IMR-90 (cell line): ENCODE results near the gene LAMA3. TPM values are rescaled to one million over a fixed set of nuclear protein-coding genes. Genes with fewer than 3 reads are reported as not detected.

ENCODE experiments used
- ATAC-seq: fragments of 200-7000 bp; cut with Tn5 transposase; 2 replicates; pipeline ENCODE4 v1.9.1; 2020; ENCODE audit warnings: low read depth, mild to moderate bottlenecking, moderate library complexity
- BruUV-seq: library from RNA; stranded (reverse); fragments of 400-500 nt; replicated peaks from 2 replicates; lab custom pipeline; 2021; lab: Mats Ljungman, UMichigan
- CTCF ChIA-PET: fragments of 300-600 bp; formaldehyde crosslinking; extraction: SDS; loops from one replicate; lab custom pipeline; 2021; ENCODE audit warnings: antibody characterized with exemption; lab: Yijun Ruan, JAX
- POLR2A ChIA-PET: fragments of 300-600 bp; sonication (Branson Sonifier 250); formaldehyde crosslinking; loops from one replicate; lab custom pipeline; 2022; ENCODE audit warnings: antibody characterized with exemption; ENCODE audit not compliant: unreplicated experiment; lab: Charles Lee
- DNase-seq: peaks from one replicate; pipeline ENCODE4 v3.0.0; 2013
- H2AFZ ChIP-seq: replicated peaks from 2 replicates; pipeline ENCODE3; 2013; ENCODE audit warnings: low read length, mild to moderate bottlenecking; ENCODE audit not compliant: poor library complexity
- H2AK5ac ChIP-seq: 2 replicates; pipeline ENCODE4 v1.6.1; 2013; ENCODE audit warnings: low read depth, low read length, inconsistent platforms
- H2AK9ac ChIP-seq: replicated peaks from 2 replicates; pipeline ENCODE3; 2013; ENCODE audit warnings: mild to moderate bottlenecking, low read depth, low read length, moderate library complexity; ENCODE audit not compliant: poor library complexity
- H2BK120ac ChIP-seq: 2 replicates; pipeline ENCODE4 v1.6.1; 2013; ENCODE audit warnings: low read depth, low read length, inconsistent platforms
- H2BK15ac ChIP-seq: 3 replicates; pipeline ENCODE4 v1.6.1; 2013; ENCODE audit warnings: low read depth, low read length, inconsistent platforms
- H2BK20ac ChIP-seq: 2 replicates; pipeline ENCODE4 v1.6.1; 2013; ENCODE audit warnings: low read depth, mild to moderate bottlenecking, inconsistent platforms, low read length, moderate library complexity
- H2BK5ac ChIP-seq: 2 replicates; pipeline ENCODE4 v1.6.1; 2013; ENCODE audit warnings: mild to moderate bottlenecking, low read depth, low read length, inconsistent platforms; ENCODE audit not compliant: poor library complexity, severe bottlenecking
- H3K14ac ChIP-seq: replicated peaks from 2 replicates; pipeline ENCODE4 v1.6.1; 2013; ENCODE audit warnings: low read depth, low read length, inconsistent platforms
- H3K18ac ChIP-seq: 2 replicates; pipeline ENCODE4 v1.6.1; 2013; ENCODE audit warnings: low read depth, low read length, control low read depth
- H3K23ac ChIP-seq: 2 replicates; pipeline ENCODE4 v1.6.1; 2013; ENCODE audit warnings: low read depth, low read length, inconsistent platforms
- H3K27ac ChIP-seq: 2 replicates; pipeline ENCODE4 v1.5.1; 2013; ENCODE audit warnings: mild to moderate bottlenecking, control low read depth, low read length; ENCODE audit not compliant: insufficient read depth
- H3K27me3 ChIP-seq: 2 replicates; pipeline ENCODE4 v1.6.1; 2013; ENCODE audit warnings: low read length; ENCODE audit not compliant: control insufficient read depth, insufficient read depth
- H3K36me3 ChIP-seq: 2 replicates; pipeline ENCODE4 v1.6.1; 2013; ENCODE audit warnings: low read length, mixed read lengths; ENCODE audit not compliant: control insufficient read depth, insufficient read depth
- H3K4ac ChIP-seq: 2 replicates; pipeline ENCODE4 v1.6.1; 2013; ENCODE audit warnings: low read depth, low read length, inconsistent platforms
- H3K4me1 ChIP-seq: 2 replicates; pipeline ENCODE4 v1.6.1; 2013; ENCODE audit warnings: low read length, mixed read lengths; ENCODE audit not compliant: control insufficient read depth, insufficient read depth
- H3K4me2 ChIP-seq: 2 replicates; pipeline ENCODE4 v1.6.1; 2013; ENCODE audit warnings: low read depth, mild to moderate bottlenecking, control low read depth, low read length, moderate library complexity
- H3K4me3 ChIP-seq: 2 replicates; pipeline ENCODE4 v1.5.1; 2013; ENCODE audit warnings: low read depth, mild to moderate bottlenecking, control low read depth, low read length, moderate library complexity; ENCODE audit not compliant: insufficient read depth
- H3K56ac ChIP-seq: 2 replicates; pipeline ENCODE4 v1.6.1; 2013; ENCODE audit warnings: low read length, inconsistent platforms; ENCODE audit not compliant: insufficient read depth; ENCODE audit errors: extremely low read depth
- H3K79me1 ChIP-seq, 2 experiments: 2 replicates each; pipeline ENCODE4 v1.6.1; 2013; ENCODE audit warnings: low read length in 2 of 2, inconsistent platforms in 1 of 2, low read depth in 1 of 2
- H3K9ac ChIP-seq: 2 replicates; pipeline ENCODE4 v1.6.1; 2013; ENCODE audit warnings: low read depth, low read length, control low read depth
- H3K9me1 ChIP-seq: 2 replicates; pipeline ENCODE4 v1.6.1; 2013; ENCODE audit warnings: low read length, inconsistent platforms; ENCODE audit not compliant: insufficient read depth
- H3K9me3 ChIP-seq: 2 replicates; pipeline ENCODE4 v1.6.1; 2013; ENCODE audit warnings: low read length; ENCODE audit not compliant: control insufficient read depth, insufficient read depth
- H4K20me1 ChIP-seq: 2 replicates; pipeline ENCODE4 v1.6.1; 2013; ENCODE audit warnings: low read length, inconsistent platforms; ENCODE audit not compliant: insufficient read depth
- H4K5ac ChIP-seq: 2 replicates; pipeline ENCODE4 v1.6.1; 2013; ENCODE audit warnings: mild to moderate bottlenecking, low read depth, low read length, control low read depth
- H4K8ac ChIP-seq, 2 experiments: 2 replicates each; pipeline ENCODE4 v1.6.1; 2013; ENCODE audit warnings: low read depth in 2 of 2, low read length in 2 of 2, control low read depth in 1 of 2, inconsistent platforms in 1 of 2
- H4K91ac ChIP-seq: 2 replicates; pipeline ENCODE4 v1.6.1; 2013; ENCODE audit warnings: low read depth, low read length, inconsistent platforms; ENCODE audit not compliant: insufficient read depth
- BHLHE40 ChIP-seq: fragments of 150-350 bp; IDR thresholded peaks from 2 replicates; pipeline ENCODE4 v1.6.1; 2016; ENCODE audit warnings: mild to moderate bottlenecking, low read depth, low read length
- CTCF ChIP-seq: conservative IDR thresholded peaks from 2 replicates; pipeline ENCODE4 v1.5.1; 2012; ENCODE audit warnings: mild to moderate bottlenecking, low read depth, low read length, improper control_type of control experiment
- FOS ChIP-seq: fragments of 150-350 bp; IDR thresholded peaks from 2 replicates; pipeline ENCODE4 v1.6.1; 2016; ENCODE audit warnings: low read depth, low read length
- POLR2A ChIP-seq: IDR thresholded peaks from 2 replicates; pipeline ENCODE4 v1.6.1; 2012; ENCODE audit warnings: mild to moderate bottlenecking, low read depth, low read length
- WGBS, 2 experiments: methylation state at CpG; one replicate each; pipeline versions ENCODE4 v1.1.5 to v1.1.7; 2013; ENCODE audit warnings: missing lambda C conversion rate in 2 of 2; ENCODE audit not compliant: insufficient read length in 1 of 2; ENCODE audit errors: extremely low coverage in 2 of 2; 5-methylcytosine and 5-hydroxymethylcytosine counted together
- dilution Hi-C: fragments of 300-500 bp; cut with HindIII; formaldehyde crosslinking; loops from one replicate; pipeline ENCODE4 v1.14.3; 2018; ENCODE audit warnings: low sequenced_read_pairs; ENCODE audit not compliant: unreplicated experiment
- in situ Hi-C: fragments of 300-500 bp; cut with MboI; formaldehyde crosslinking; loops from 3 replicates; pipeline ENCODE4 v1.14.3; 2019; ENCODE audit warnings: low sequenced_read_pairs, inconsistent platforms, mixed read lengths
- intact Hi-C: fragments of 100-400 bp; cut with micrococcal nuclease; formaldehyde crosslinking; loops from 2 replicates; pipeline ENCODE4 v1.10.0; 2022
- polyA plus RNA-seq, 3 experiments: library from polyadenylated mRNA; depleted of rRNA; stranded (reverse); fragments of >200 nt; gene quantifications; 2 replicates each; pipeline ENCODE4 v1.2.3, GENCODE V29; 2012; ENCODE audit warnings: low replicate concordance in 1 of 3
- total RNA-seq: library from RNA; depleted of rRNA; stranded (reverse); fragments of >200 nt; gene quantifications from 2 replicates; pipeline ENCODE4 v1.2.3, GENCODE V29; 2012

LAMA3 gene
- total and polyA plus RNA-seq, 2 of the 4 experiments (the other 2 are of a cell fraction), result 0.18 to 0.19 TPM

GRCh38 chr18:23982155-23983079, 293.2 kb downstream of the LAMA3 start:
- Histone ChIP-seq H3K4ac (peak overlapping the region; percentile 96), H3K56ac (peak overlapping the region; percentile 74), H3K27ac (peak overlapping the region; percentile 94), H4K20me1 (no peaks in the 10 kb centered on the region), H2BK15ac (peak overlapping the region; percentile 98), H3K14ac (peak overlapping the region; percentile 97), H3K4me2 (peak overlapping the region; percentile 86), H4K5ac (peak overlapping the region; percentile 93), H3K4me3 (peak overlapping the region; percentile 38; the same call in 1 of the 2 replicates), H2AFZ (peak overlapping the region; percentile 93), H3K9ac (peak overlapping the region; percentile 83), H3K36me3 (no peaks in the 10 kb centered on the region), H3K4me1 (peaks cover 15% of the 10 kb centered on the region), H2BK20ac (peak overlapping the region; percentile 89), H3K23ac (peak overlapping the region; percentile 83), H2AK5ac (peak overlapping the region; percentile 94), H3K9me3 (peaks cover 3% of the 10 kb centered on the region; the same call in 1 of the 2 replicates), H3K79me1 (no peaks in the 10 kb centered on the region), H2BK120ac (peak overlapping the region; percentile 97), H3K27me3 (no peaks in the 10 kb centered on the region), H4K8ac (peak overlapping the region; percentile 87 to 95), H2BK5ac (peak overlapping the region; percentile 83), H3K9me1 (peaks cover 7% of the 10 kb centered on the region), H2AK9ac (peak overlapping the region; percentile 7), H4K91ac (peak overlapping the region; percentile 94), H3K18ac (peak overlapping the region; percentile 98)
- ChIA-PET CTCF (no interaction called here), POLR2A (no interaction called here)
- ATAC-seq (peak; percentile 97), DNase-seq (peak; percentile 75)
- dilution Hi-C loops (no loop called here), intact Hi-C loops (no loop called here), in situ Hi-C loops (no loop called here)
- 23% methylated on average over 7 of the region's 17 CpGs; no CpG with 5 or more reads in 1 of the 2 experiments for WGBS, 2 experiments
- TF ChIP-seq CTCF, result no peak
- TF ChIP-seq BHLHE40, result peak; percentile 43
- 0 out of 2 replicates have a peak, but pooled peaks have one; percentile 45 for TF ChIP-seq POLR2A
- TF ChIP-seq FOS, result peak; percentile 49
- TSS peak; percentile 79 for BruUV-seq
